ENCODE data around the gene MORF4L2.

- TF ChIP-seq POLR2A (IDR thresholded peaks at IDR 0.05; ENCODE audit: low read length) (no peak), GATA1 (IDR thresholded peaks at IDR 0.05; ENCODE audit: low read depth, low read length) (no peak)
These were observed 42.5 kb upstream of the MORF4L2 start for GRCh38 chrX:103729015-103729414.

All from erythroblast (primary cell).